ENCODE data around the gene CMC2. TPM values are rescaled to one million over a fixed set of nuclear protein-coding genes. Genes with fewer than 3 reads are reported as not detected.

Gene CMC2
- total RNA-seq, 2 experiments from 2014 or later, result 89.1 to 99.8 TPM

DNA sequence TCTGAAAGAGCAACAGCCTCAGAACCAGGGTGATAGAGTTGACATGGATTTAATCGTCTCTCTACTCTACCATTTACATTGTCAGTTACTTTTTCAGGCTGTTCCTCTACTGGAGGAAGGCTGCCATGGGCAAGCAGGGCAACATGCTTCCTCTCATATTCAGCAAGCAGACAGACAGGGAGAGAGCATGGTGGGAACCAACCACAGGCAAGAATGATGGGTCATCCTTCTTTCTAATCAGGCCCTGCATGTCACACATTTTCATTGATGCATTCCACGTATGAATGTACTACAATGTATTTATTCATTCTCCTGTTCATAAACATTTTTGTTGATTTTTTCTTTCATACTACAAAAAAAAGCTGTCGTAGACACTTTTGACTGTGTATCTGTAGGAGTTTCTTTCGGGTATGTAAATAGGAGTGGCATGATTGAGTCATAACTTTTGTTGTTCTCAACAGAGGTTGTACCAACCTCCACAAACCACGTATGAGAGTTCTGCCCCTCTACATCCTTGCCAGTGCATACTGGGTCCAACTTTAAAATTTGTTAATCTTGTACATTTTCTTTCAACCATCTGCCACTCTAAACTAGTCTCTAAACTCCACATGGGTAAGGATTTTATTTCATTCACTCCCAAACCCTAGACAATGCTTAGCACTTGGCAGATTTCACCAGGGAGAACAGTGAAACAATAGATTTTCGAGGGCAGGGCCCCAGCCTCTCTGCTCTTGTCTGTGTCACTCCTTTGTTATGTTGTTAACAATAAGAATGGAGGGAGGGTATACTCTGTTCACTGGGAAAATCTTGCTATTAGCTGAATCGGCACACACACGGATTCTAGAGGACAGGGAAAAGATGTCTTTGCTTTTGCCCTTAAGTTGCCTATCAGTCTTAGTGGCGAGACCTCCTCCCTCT lies 58.7 kb downstream of the CMC2 start:
- no peak for TF ChIP-seq EZH2phosphoT487 (IDR thresholded peaks at IDR 0.05; ENCODE audit: borderline replicate concordance, low read depth, low read length)
- TF ChIP-seq, protein P1, sequence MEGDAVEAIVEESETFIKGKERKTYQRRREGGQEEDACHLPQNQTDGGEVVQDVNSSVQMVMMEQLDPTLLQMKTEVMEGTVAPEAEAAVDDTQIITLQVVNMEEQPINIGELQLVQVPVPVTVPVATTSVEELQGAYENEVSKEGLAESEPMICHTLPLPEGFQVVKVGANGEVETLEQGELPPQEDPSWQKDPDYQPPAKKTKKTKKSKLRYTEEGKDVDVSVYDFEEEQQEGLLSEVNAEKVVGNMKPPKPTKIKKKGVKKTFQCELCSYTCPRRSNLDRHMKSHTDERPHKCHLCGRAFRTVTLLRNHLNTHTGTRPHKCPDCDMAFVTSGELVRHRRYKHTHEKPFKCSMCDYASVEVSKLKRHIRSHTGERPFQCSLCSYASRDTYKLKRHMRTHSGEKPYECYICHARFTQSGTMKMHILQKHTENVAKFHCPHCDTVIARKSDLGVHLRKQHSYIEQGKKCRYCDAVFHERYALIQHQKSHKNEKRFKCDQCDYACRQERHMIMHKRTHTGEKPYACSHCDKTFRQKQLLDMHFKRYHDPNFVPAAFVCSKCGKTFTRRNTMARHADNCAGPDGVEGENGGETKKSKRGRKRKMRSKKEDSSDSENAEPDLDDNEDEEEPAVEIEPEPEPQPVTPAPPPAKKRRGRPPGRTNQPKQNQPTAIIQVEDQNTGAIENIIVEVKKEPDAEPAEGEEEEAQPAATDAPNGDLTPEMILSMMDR (conservative IDR thresholded peaks at IDR 0.05; ENCODE audit: low read length), result no peak
- no peaks in the 10 kb centered on the region for H3K36me3 ChIP-seq (ENCODE audit: insufficient read depth, low read length)
- no peaks in the 10 kb centered on the region for H4K20me1 ChIP-seq (ENCODE audit: insufficient read depth, low read length)
- H3K9me2 ChIP-seq (ENCODE audit: insufficient read depth, low read length), result no peaks in the 10 kb centered on the region
- no peak for DNase-seq (ENCODE audit: low spot score)
- no peaks in the 10 kb centered on the region for H3K79me2 ChIP-seq (ENCODE audit: insufficient read depth, low read depth, low read length)
- intact Hi-C loops (cut with micrococcal nuclease; ENCODE audit: unreplicated experiment), result no loop called here
- no peaks in the 10 kb centered on the region for H3K9me3 ChIP-seq (ENCODE audit: low read length)
- H3K4me3 ChIP-seq (ENCODE audit: low read depth, low read length, poor library complexity, severe bottlenecking), result no peak overlapping the region
- no peak overlapping the region for H2AFZ ChIP-seq (ENCODE audit: low read length)
- no peaks in the 10 kb centered on the region for H3K4me1 ChIP-seq (ENCODE audit: insufficient read depth, low read length, poor library complexity, severe bottlenecking)
- H3K27ac ChIP-seq (ENCODE audit: low read depth, low read length, poor library complexity, severe bottlenecking), result no peak overlapping the region
- ChIA-PET POLR2A (no interaction called here), CTCF (ENCODE audit: unreplicated experiment) (no interaction called here)
- no TSS peak for BruUV-seq (replicated peaks)
- H3K4me2 ChIP-seq (ENCODE audit: low read length), result no peak overlapping the region

- CTCF ChIA-PET (ENCODE audit: unreplicated experiment), result no interaction called here
- intact Hi-C loops (cut with micrococcal nuclease; ENCODE audit: unreplicated experiment), result no loop called here
Observed at GRCh38 chr16:80947239-80947638, 59.4 kb downstream of the CMC2 start.

More at GRCh38 chr16:80947239-80947638, 59.4 kb downstream of the CMC2 start:
- DNase-seq (ENCODE audit: low spot score), result no peak
- BruUV-seq (replicated peaks), result no TSS peak
- no peaks in the 10 kb centered on the region for H3K9me2 ChIP-seq (ENCODE audit: insufficient read depth, low read length)
- no peak for TF ChIP-seq EZH2phosphoT487 (IDR thresholded peaks at IDR 0.05; ENCODE audit: borderline replicate concordance, low read depth, low read length)
- TF ChIP-seq, protein P1 (conservative IDR thresholded peaks at IDR 0.05; ENCODE audit: low read length), result no peak
- H3K9me3 ChIP-seq (ENCODE audit: low read length), result no peaks in the 10 kb centered on the region
- no peaks in the 10 kb centered on the region for H4K20me1 ChIP-seq (ENCODE audit: insufficient read depth, low read length)
- H2AFZ ChIP-seq (ENCODE audit: low read length), result no peak overlapping the region
- no peak overlapping the region for H3K4me2 ChIP-seq (ENCODE audit: low read length)
- POLR2A ChIA-PET, result no interaction called here
- H3K4me3 ChIP-seq (ENCODE audit: low read depth, low read length, poor library complexity, severe bottlenecking), result no peak overlapping the region
- no peak overlapping the region for H3K27ac ChIP-seq (ENCODE audit: low read depth, low read length, poor library complexity, severe bottlenecking)
- no peaks in the 10 kb centered on the region for H3K79me2 ChIP-seq (ENCODE audit: insufficient read depth, low read depth, low read length)
- no peaks in the 10 kb centered on the region for H3K4me1 ChIP-seq (ENCODE audit: insufficient read depth, low read length, poor library complexity, severe bottlenecking)
- no peaks in the 10 kb centered on the region for H3K36me3 ChIP-seq (ENCODE audit: insufficient read depth, low read length)

Measured in OCI-LY7 (cell line).